Measurements from ENCODE around the gene NBPF9. TPM values are rescaled to one million over a fixed set of nuclear protein-coding genes. Genes with fewer than 3 reads are reported as not detected.
"Not testable (repeated sequence)": the region's sequence is repeated elsewhere in the genome, so short reads cannot be mapped to it uniquely, and the experiment has no call there.

The NBPF9 gene, protein sequence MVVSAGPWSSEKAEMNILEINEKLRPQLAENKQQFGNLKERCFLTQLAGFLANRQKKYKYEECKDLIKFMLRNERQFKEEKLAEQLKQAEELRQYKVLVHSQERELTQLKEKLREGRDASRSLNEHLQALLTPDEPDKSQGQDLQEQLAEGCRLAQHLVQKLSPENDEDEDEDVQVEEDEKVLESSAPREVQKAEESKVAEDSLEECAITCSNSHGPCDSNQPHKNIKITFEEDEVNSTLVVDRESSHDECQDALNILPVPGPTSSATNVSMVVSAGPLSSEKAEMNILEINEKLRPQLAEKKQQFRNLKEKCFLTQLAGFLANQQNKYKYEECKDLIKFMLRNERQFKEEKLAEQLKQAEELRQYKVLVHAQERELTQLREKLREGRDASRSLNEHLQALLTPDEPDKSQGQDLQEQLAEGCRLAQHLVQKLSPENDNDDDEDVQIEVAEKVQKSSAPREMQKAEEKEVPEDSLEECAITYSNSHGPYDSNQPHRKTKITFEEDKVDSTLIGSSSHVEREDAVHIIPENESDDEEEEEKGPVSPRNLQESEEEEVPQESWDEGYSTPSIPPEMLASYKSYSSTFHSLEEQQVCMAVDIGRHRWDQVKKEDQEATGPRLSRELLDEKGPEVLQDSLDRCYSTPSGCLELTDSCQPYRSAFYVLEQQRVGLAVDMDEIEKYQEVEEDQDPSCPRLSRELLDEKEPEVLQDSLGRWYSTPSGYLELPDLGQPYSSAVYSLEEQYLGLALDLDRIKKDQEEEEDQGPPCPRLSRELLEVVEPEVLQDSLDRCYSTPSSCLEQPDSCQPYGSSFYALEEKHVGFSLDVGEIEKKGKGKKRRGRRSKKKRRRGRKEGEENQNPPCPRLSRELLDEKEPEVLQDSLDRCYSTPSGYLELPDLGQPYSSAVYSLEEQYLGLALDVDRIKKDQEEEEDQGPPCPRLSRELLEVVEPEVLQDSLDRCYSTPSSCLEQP (N-terminal part only)
- 10.3 and 13.4 TPM in 2 replicates for total RNA-seq

- peak in 1 of 2 donors; percentile 39 for DNase-seq (ENCODE audit: low read depth in 2 of 2)
These were observed at the start of gene NBPF9 for GRCh38 chr1:149103109-149104081. Gene NBPF9 (minus strand): TSS chr1:149103551. CDS start chr1:149082139, 21,412 bp downstream.

DNA sequence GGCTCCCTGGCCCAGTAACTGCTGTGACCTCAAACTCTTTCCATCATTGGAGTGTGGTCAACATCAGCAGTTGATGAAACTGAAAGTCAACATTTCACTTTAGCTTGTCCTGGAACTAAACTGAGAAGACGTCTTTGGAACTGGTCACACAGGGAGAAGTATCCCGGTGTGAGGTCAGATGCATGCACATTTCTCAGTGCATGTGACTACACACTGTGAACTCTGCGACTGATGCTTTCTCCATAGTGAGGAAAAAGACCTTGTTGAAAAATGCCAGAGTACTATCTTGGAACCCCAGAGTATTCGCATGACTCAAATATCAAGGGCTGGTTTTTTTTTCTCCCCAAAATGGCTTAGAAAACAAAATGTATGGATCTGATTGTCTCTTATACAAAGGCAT lies 46.6 kb upstream of the NBPF9 start:
- not testable (repeated sequence) for DNase-seq (ENCODE audit: low read depth in 2 of 2)

- not testable (repeated sequence) for DNase-seq (ENCODE audit: low read depth in 2 of 2)
These were observed 34.2 kb upstream of the NBPF9 start for GRCh38 chr1:149137585-149137984.

DNA sequence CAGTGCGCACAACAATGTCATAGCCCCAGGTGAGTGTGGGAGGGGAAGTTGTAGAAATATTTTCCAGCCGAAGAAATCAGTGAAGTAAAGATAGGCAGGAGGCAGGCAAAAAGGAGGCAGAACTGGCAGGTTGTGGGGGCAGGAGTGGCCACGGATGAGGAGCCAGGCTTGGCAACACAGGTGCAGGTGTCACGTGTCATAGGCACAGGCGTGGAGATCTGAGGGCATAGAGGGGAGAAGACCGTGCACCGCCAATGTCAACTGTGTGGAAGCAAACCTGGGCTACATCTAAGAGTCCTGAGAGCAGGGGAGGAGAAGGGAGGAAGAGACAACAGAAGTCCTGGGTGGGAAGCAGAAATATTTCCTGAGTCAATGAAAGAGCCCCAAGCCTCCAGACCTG lies 27.6 kb upstream of the NBPF9 start:
- DNase-seq (ENCODE audit: low read depth in 2 of 2), result not testable (repeated sequence)

DNA sequence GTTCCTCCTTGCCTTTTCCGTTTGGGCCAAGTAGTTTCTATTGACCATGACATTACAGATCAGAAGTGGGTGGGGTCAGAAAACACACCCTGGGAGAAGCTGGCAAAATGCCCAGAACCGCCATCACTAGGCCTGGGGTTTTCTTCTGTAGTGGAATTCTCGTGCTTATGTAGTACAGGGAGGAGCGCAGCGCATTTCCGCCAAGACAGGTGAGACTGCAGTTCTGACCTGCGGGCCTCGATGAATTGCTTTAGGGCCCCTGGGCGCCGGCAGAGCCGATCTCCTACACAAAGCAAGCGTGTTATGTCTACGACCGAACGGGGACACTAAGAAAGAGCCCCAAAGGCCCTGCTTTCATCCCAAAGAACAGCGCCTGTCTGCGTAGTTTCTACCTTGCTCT lies 25.9 kb upstream of the NBPF9 start:
- DNase-seq (ENCODE audit: low read depth in 2 of 2), result not testable (repeated sequence)

GRCh38 chr1:149126555-149127145 lies 23.3 kb upstream of the NBPF9 start:
- DNase-seq (ENCODE audit: low read depth in 2 of 2), result not testable (repeated sequence)

DNA sequence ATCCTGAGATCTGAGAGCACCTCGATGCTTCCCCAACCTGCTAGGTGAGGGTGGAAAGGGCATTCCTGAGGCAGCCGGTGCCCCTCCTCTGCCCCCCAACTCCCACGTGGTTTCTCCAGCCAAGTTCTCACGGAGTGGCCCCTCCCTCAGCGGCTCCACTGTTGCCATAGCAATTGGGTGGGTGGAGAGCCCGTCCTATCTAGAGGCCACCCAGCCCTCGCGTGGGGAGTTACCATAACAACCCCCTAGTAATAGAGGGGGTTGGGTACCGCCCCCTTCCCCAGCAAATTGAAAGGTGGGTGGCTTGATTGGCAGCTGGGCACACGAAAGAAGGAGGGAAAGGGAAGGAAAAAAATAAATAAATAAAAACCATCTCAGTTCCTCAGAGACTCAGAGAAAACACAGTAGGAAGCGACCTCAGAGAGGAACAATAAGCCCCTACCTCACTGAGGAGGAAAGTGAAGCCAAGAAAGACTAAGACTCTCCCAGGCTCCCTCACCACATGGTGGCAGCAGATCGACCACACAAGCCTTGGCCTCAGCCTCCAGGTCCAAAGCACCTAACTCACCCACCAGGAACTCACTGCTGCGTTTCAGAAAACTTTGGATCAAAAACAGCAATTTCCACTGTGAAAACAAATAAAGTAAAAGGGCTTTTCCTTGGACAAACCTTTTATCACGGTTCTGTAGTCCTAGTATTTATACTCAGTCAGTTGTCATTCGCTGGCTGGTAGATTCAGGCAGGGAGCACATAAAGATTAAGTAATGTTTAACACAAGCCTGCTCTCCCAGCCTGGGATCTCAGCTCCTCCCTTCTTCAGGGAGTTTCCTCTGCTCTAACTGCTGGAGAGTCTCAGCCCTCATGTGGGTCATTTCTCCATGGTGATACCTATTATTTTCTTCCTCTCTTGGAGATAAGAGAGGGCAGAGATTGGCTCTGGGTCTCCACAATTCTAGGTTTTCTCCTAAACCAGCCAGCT lies 20.9 kb upstream of the NBPF9 start:
- DNase-seq (ENCODE audit: low read depth in 2 of 2), result peak in 1 of 2 donors; percentile 6

DNA sequence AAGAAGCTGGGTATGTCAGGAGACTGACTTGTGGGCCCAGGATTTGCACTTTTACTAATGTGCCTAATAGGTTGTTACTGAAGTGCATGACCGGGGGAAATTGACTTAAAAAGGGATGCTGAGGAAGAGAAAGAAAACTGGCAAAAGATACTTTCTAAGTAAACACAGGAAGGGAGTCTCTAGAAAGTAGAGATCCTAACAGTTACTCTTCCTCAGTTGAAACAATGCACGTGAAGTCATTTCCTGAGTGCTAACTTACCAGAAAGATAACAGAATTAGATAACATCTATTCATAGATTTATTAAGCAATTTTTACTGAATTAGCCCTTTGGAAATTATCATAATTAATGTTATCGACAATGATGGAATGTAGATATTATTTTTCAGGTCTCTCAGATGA lies 9.5 kb upstream of the NBPF9 start:
- not testable (repeated sequence) for DNase-seq (ENCODE audit: low read depth in 2 of 2)

GRCh38 chr1:149110343-149110742 lies 7.0 kb upstream of the NBPF9 start:
- not testable (repeated sequence) for DNase-seq (ENCODE audit: low read depth in 2 of 2)

- not testable (repeated sequence) for DNase-seq (ENCODE audit: low read depth in 2 of 2)
These were observed 777 bp downstream of the NBPF9 start for GRCh38 chr1:149102574-149102973.

DNA sequence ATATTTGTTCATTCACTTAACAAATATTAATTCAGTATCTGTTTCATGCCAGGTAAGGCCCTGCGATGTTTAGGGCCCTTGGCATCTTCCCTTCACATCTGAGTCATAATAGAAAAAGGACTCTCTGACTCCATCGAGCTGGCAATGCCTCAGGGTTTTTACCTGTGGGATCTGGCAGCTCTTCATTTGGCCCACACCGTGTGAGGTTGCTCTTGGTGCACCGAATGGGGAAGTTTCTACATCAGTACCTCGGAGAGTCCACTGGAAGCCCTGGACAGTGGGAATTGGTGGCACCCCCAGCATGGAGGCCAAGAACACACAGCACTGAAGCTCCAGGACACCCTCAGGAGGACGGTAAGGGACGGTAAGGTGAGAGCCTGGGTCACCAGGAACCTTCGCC lies 5.1 kb downstream of the NBPF9 start:
- DNase-seq (ENCODE audit: low read depth in 2 of 2), result not testable (repeated sequence)

DNA sequence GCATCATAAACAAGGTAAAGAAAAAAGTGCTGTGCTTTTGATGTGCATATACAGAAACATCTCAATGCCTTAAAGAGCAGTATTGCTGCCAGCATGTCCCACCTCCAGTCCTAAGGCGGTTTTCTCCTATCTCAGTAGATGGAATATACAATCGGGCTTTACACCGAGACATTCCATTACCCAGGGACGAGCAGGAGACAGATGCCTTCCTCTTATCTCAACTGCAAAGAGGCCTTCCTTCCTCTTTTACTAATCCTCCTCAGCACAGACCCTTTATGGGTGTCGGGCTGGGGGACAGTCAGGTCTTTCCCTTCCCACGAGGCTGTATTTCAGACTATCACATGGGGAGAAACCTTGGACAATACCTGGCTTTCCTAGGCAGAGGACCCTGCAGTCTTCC lies 10.2 kb downstream of the NBPF9 start:
- not testable (repeated sequence) for DNase-seq (ENCODE audit: low read depth in 2 of 2)

GRCh38 chr1:149075505-149076127 lies 27.7 kb downstream of the NBPF9 start:
- DNase-seq (ENCODE audit: low read depth in 2 of 2), result not testable (repeated sequence)

DNA sequence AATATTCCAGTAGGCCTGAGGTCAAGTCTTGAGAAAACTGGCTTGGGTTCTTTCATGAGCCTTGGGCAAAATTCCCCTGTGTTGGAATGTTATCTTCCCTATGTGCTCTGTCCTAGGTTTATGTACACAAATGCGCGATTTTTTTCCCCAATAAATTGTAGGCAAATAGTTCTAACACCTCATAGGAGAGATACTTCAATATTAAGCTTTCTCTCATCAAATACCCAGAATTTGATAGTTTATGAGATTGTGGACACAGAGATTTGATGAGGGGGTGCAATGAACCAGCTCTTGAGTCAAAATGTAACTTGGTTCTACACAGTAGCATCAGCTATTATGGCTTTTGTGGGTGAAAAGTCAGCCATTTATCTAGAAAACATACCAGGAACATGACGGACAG lies 38.7 kb downstream of the NBPF9 start:
- not testable (repeated sequence) for DNase-seq (ENCODE audit: low read depth in 2 of 2)

DNA sequence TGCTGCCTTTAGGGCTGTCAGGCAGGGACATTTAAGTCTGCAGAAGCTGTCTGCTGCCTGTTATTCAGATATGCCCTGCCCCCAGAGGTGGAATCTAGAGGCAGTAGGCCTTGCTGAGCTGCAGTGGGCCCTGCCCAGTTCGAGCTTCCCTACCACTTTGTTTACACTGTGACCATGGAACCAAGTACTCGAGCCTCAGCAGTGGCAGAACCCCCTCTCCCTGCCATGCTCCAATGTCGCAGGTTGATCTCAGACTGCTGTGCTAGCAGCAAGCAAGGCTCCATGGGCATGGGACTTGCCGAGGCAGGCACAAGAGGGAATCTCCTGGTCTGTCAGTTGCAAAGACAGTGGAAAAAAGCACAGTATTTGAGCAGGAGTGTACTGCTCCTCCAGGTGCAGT lies 60.3 kb downstream of the NBPF9 start:
- DNase-seq (ENCODE audit: low read depth in 2 of 2), result not testable (repeated sequence)

DNA sequence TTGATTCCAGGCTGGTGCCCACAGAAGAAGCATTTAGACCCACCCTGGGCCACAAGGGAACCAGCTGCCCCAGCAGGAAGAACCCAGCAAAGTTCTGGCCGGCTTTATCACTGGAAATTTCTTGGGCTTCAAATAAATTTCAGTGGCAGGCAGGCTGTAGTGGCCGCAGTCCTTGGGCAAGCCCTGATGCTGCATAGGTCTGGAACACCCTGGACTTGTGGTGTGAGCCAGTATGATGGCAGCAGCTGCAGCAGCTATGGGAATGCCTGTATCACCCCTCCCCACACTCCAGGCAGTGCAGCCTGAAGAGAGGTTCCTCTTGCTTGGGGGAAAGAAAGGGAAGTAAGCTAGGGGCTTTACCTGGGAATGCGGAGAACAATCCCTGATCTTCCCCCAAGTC lies 69.4 kb downstream of the NBPF9 start:
- DNase-seq (ENCODE audit: low read depth in 2 of 2), result not testable (repeated sequence)

DNA sequence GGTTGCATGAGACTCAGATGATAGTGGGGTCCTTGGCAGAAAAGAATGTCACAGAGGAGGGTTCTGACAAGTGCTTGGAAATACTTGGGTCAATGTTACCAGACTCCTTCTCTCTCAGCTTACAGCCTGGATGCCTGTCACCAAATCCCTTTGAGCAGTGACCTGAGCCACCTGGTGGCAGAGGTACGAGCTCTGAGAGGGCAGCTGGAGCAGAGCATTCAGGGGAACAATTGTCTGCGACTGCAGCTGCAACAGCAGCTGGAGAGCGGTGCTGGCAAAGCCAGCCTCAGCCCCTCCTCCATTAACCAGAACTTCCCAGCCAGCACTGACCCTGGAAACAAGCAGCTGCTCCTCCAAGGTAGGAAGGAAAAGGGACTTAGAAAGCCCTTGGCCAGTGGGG lies 79.0 kb downstream of the NBPF9 start:
- not testable (repeated sequence) for DNase-seq (ENCODE audit: low read depth in 2 of 2)

DNA sequence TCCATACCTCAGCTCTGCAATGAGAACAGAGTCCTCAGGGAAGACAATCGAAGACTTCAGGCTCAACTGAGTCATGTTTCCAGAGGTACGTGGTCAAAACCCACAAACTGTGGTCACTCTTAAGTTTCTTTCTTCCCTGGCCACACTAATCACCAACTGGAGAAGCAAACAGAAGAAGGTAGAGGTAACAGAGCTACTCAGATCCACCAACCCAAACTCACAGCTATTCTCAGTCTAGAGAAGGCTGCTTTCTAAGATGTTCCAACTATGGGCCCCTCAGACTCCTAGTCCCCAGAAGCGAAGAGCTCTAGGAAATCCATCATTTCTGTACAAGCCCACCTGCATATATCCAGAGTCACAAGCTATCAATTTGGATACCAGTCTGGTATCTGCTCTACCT lies 84.8 kb downstream of the NBPF9 start:
- DNase-seq (ENCODE audit: low read depth in 2 of 2), result not testable (repeated sequence)

- not testable (repeated sequence) for DNase-seq (ENCODE audit: low read depth in 2 of 2)
These were observed 86.7 kb downstream of the NBPF9 start for GRCh38 chr1:149016626-149017025.
